HepG2 (cell line): ENCODE results near the gene FAP. TPM values are rescaled to one million over a fixed set of nuclear protein-coding genes. Genes with fewer than 3 reads are reported as not detected.

ENCODE experiments used
- DDIT3 ChIP-seq: sonication (generic); formaldehyde crosslinking; IDR thresholded peaks from 2 replicates; pipeline ENCODE4 v1.4.0; 2020; ENCODE audit warnings: mild to moderate bottlenecking, missing genetic modification reagents
- FUBP1 ChIP-seq: sonication (generic); formaldehyde crosslinking; IDR thresholded peaks from 2 replicates; pipeline ENCODE4 v1.5.1; 2020; ENCODE audit warnings: missing genetic modification reagents, mild to moderate bottlenecking, borderline replicate concordance
- KIAA2018 ChIP-seq: sonication (generic); formaldehyde crosslinking; IDR thresholded peaks from 2 replicates; pipeline ENCODE4 v1.5.0; 2020; ENCODE audit warnings: mild to moderate bottlenecking, missing genetic modification reagents, borderline replicate concordance
- MNT ChIP-seq: fragments of 450-650 bp; IDR thresholded peaks from 2 replicates; pipeline ENCODE4 v1.6.1; 2016
- NFYC ChIP-seq: IDR thresholded peaks from 2 replicates; pipeline ENCODE4 v1.6.1; 2016; ENCODE audit warnings: missing genetic modification reagents, missing compliant biosample characterization
- TFDP2 ChIP-seq: sonication (generic); formaldehyde crosslinking; IDR thresholded peaks from 2 replicates; pipeline ENCODE4 v1.4.0; 2020; ENCODE audit warnings: missing genetic modification reagents
- polyA plus RNA-seq, 8 experiments: library from polyadenylated mRNA; depleted of rRNA in 3 of 8; stranded (reverse) in 7 of 8; unstranded in 1 of 8; fragments of >200 nt; fragmentation: Illumina TruSeq in 4 of 8; extraction: Trizol in 4 of 8; gene quantifications; 2 replicates each; pipeline versions ENCODE4 v1.2.1 to v1.2.3, GENCODE V29; 2011 to 2016; ENCODE audit warnings: low read depth in 4 of 8, missing spikeins in 1 of 8, mixed read lengths in 1 of 8; ENCODE audit not compliant: insufficient read depth in 1 of 8
- total RNA-seq, 5 experiments: library from RNA; depleted of rRNA; stranded (reverse); fragments of >200 nt; fragmentation: Illumina TruSeq; extraction: Trizol; gene quantifications; 2 replicates each; pipeline ENCODE4 v1.2.3, GENCODE V29; 2016; ENCODE audit warnings: low read depth in 1 of 5

Gene FAP
- total and polyA plus RNA-seq, 2 of the 13 experiments (the other 11 are each of a cell fraction or from before 2014, with no cell fraction given) = not detected

- TF ChIP-seq KIAA2018 (no peak), NFYC (CRISPR knock-in tag) (no peak), FUBP1 (CRISPR knock-in tag) (no peak), DDIT3 (no peak), TFDP2 (no peak), MNT (no peak)
Measured at GRCh38 chr2:162252153-162252552, 8.9 kb upstream of the FAP start (continued).
